HG02943 (cell line): ENCODE data around the gene SKA1.
"Not testable (repeated sequence)": the region's sequence is repeated elsewhere in the genome, so short reads cannot be mapped to it uniquely, and the experiment has no call there.

Source experiments
- ATAC-seq: cut with Tn5 transposase; IDR thresholded peaks from one replicate; pipeline ENCODE4 v1.9.1; 2021; ENCODE audit warnings: mild to moderate bottlenecking, low read depth, moderate library complexity; ENCODE audit not compliant: unreplicated experiment

The SKA1 gene

GRCh38 chr18:50427896-50428295 is 53.0 kb downstream of the SKA1 start:
- no peak for ATAC-seq

- no peak for ATAC-seq
Measured at GRCh38 chr18:50428531-50429206, 53.8 kb downstream of the SKA1 start.

GRCh38 chr18:50429207-50429948 is 54.5 kb downstream of the SKA1 start:
- ATAC-seq: no peak

GRCh38 chr18:50432915-50433314 is 58.1 kb downstream of the SKA1 start:
- no peak for ATAC-seq

GRCh38 chr18:50436742-50437141 is 61.9 kb downstream of the SKA1 start:
- ATAC-seq: not testable (repeated sequence)

- ATAC-seq: no peak
Measured at GRCh38 chr18:50439460-50440015, 64.7 kb downstream of the SKA1 start.

- no peak for ATAC-seq
Measured at GRCh38 chr18:50441016-50441415, 66.2 kb downstream of the SKA1 start.

- no peak for ATAC-seq
Measured at GRCh38 chr18:50441501-50441900, 66.7 kb downstream of the SKA1 start.
